ENCODE data around the gene RGL1.

DNA sequence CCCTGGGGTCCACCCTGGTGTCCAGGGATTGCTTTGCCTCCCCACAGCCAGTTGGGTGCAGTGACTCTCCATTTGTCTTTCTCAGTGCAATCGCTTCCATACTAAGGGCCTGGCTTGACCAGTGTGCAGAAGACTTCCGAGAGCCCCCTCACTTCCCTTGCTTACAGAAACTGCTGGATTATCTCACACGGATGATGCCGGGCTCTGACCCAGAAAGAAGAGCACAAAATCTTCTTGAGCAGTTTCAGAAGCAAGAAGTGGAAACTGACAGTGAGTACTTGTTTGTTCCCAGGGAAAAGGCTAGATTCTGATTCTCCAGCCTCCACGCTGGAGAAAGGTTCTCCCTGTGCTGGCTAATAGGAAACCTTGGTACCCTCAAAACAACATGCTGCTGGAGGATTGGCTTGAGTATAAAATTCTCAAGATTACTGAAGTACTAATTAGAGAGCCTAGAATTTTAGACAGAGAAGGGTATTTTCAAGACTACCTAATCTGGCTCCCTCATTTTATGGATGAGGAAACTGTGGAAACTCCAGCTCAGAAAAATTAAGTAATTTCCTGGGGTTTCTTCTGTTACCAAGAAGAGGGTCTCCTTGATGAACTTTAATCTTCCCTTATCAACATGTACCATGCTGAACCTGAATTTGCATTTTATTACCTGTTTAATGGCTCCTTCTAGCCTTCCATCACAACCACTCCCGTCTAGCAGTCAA lies 75.8 kb downstream of the RGL1 start:
- TF ChIP-seq, protein P1, sequence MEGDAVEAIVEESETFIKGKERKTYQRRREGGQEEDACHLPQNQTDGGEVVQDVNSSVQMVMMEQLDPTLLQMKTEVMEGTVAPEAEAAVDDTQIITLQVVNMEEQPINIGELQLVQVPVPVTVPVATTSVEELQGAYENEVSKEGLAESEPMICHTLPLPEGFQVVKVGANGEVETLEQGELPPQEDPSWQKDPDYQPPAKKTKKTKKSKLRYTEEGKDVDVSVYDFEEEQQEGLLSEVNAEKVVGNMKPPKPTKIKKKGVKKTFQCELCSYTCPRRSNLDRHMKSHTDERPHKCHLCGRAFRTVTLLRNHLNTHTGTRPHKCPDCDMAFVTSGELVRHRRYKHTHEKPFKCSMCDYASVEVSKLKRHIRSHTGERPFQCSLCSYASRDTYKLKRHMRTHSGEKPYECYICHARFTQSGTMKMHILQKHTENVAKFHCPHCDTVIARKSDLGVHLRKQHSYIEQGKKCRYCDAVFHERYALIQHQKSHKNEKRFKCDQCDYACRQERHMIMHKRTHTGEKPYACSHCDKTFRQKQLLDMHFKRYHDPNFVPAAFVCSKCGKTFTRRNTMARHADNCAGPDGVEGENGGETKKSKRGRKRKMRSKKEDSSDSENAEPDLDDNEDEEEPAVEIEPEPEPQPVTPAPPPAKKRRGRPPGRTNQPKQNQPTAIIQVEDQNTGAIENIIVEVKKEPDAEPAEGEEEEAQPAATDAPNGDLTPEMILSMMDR (IDR thresholded peaks at IDR 0.05; ENCODE audit: low read length): no peak
- TF ChIP-seq EZH2phosphoT487 (IDR thresholded peaks at IDR 0.05; ENCODE audit: low read length) (no peak), EZH2 (optimal IDR thresholded peaks at IDR 0.05; ENCODE audit: low read depth, low read length) (no peak)

Measured in MM.1S (cell line).